IPS-11a (cell line): Measurements from ENCODE around the gene SLC25A34.

ENCODE experiments used
- H3K4me3 ChIP-seq: one replicate; pipeline ENCODE4 v1.5.1; 2013; ENCODE audit warnings: low read depth, low read length, control low read depth

Gene SLC25A34

GRCh38 chr1:15749399-15750291, 13.6 kb downstream of the SLC25A34 start:
- no peak overlapping the region for H3K4me3 ChIP-seq

GRCh38 chr1:15750924-15751323, 14.9 kb downstream of the SLC25A34 start:
- H3K4me3 ChIP-seq, result no peak overlapping the region

GRCh38 chr1:15751717-15752116, 15.7 kb downstream of the SLC25A34 start:
- no peak overlapping the region for H3K4me3 ChIP-seq

- H3K4me3 ChIP-seq, result no peak overlapping the region
Observed at GRCh38 chr1:15753776-15754175, 17.7 kb downstream of the SLC25A34 start.

DNA sequence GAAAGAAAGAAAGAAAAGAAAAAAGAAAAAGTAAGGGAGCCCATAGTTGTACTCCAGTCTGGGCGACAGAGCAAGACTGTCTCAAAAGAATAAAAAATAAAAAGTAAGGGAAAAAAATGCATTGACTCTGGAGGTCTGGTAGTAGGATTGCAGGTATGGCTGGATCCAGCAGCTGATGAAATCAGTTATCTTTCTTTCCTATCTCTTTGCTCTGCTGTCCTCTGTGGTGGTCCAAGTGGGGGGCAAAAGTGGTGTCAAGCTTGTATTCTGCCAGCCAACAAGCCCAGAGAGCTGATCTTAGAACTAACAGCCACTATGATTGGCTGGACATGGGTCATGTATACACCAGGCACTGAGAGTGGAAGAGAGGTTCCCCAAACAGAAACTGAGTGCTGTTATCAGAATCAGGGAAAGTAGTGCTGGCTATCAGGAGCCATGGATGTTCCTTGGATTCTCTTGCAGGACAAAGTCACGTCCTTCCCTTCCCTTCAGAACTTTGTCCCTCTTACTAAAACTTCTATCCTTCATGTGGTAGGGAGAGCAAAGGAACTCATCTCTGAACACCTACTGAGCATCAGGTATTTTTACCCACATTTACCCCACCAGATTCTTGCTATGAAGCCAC, 19.1 kb downstream of the SLC25A34 start:
- H3K4me3 ChIP-seq, result no peak overlapping the region

GRCh38 chr1:15755646-15756040, 19.6 kb downstream of the SLC25A34 start:
- no peak overlapping the region for H3K4me3 ChIP-seq

- H3K4me3 ChIP-seq, result no peak overlapping the region
Observed at GRCh38 chr1:15756143-15757015, 20.3 kb downstream of the SLC25A34 start.

DNA sequence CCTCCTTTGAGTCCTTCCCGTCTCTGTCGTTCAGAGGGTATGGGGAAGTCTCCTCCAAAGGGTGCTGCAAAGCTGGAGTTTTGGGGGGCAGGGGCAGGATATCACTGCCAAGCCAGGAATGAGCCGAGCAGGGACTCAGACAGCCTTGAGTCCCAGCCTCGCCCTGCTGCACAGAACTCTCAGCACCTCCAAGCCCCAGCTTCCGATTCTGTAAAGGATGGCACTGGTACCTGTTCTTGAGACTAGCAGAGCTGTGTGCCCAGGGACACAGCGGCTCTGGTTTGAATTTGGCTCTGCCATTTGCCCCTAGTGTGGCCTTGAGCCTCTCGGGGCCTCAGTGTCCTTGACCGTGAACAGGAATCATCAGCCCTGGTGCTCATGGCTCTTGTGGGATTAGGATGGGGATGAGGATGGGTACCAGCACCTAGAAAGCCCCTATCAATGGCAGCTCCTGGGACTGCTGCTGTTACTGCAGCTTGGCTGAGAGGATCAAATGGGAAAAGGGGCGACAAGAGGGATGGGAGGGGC, 21.0 kb downstream of the SLC25A34 start:
- no peak overlapping the region for H3K4me3 ChIP-seq

DNA sequence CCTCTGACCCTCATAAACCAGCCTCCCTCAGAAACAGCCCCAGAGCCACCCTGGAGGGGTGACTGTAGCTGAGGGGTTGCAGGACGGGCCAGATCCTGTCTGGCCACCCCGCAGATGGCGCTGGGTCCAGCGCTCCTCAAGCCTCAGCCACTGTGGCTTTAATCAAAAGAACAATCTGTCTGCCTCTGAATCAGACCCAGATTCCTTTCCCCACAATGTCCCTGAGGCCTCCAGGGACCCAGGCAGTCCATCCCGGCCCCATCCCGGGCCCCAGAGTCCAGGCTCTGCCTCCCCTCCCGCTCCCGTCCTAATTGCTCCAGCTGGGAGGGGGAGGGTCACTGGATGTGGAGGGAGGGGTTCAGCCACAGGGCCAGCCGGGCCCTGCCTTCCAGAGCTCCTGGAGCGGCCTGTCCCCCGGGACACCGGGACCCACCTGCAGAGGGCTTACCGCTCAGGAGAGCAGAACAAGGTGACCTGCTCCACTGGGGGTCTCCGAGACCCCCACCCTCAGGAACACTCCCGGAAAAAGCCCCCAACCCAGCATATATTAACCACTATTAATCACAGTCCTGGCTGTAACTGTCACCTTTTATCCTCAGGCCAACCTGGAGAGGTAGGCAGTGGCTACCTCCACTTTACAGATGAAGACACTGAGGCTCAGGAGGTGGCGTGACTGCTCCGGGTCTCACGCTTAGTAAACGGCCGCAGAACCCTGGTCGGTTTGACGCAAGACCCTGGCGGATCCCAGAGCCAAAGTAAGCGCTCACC, 21.7 kb downstream of the SLC25A34 start:
- peak overlapping the region; percentile 38 for H3K4me3 ChIP-seq

DNA sequence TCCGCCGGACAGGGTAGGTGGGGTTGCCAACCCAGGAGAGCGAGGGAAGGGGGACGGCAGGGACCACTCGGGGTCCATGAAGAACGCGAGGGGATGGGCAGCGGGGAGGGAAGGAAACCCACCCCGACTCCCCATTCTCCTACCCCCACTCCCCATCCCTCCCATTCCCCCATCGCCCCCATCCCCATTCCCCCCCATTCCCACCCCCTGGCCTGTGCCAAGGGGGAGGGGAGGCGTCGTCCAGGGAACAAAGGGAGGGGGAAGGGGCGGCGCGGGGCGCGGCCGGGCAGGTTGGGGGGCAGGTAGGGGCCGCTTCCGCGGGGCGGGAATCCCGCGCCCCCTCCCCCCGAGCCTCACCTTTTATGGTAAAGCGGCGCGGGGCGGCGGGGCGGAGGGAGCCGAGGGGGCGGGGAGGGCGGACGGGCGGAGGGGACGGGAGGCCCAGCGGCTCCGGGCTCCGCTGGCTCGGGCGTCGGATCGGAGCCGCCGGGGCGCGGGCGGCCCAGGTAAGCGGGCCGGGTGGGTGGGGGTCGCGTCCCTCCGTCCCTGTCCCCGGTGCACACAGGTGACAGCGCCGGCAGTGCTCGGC, 22.4 kb downstream of the SLC25A34 start, which contains the start of gene FBLIM1:
FBLIM1 (plus strand) TSS at position 453 of the 589 bp plus-strand sequence. CDS start 6,189 bp downstream, outside the sequence.
- H3K4me3 ChIP-seq, result peak within 1 kb of the TSS; percentile 75

DNA sequence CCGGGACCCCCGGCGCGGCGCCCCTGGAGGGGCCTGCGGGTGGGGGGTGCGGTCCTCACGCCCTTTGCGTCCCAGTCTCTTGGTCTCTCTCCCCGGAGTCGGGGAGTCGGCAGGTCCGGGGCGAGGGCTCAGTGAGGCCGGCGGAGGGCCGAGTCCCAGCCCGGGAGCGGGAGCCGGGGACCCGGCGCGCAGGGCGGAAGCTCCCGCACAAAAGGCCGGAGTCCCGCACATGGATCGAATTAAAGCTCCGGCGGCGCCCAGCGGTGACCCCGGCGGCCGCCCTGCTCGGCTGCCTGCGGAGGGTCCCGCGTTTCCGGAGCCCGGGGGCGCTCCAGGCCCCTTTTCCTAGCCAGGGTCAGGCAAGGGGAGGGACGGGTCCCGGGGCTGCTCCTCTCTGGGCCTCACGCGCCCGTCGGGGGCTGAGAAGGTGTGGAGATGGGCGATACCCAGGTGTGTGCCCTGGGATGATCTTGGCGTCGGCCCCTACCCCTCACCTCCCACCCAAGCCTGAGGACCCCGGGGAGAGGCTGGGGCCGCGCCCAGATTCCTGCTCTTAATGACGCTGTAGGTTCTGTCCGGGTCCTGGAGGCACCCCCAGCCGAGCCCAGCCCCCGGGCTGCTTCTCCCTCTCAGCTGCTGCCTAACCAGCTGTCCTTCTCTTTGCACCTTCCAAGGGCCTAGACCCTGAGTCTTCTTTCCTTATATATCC, 23.0 kb downstream of the SLC25A34 start:
- peak overlapping the region; percentile 75 for H3K4me3 ChIP-seq

DNA sequence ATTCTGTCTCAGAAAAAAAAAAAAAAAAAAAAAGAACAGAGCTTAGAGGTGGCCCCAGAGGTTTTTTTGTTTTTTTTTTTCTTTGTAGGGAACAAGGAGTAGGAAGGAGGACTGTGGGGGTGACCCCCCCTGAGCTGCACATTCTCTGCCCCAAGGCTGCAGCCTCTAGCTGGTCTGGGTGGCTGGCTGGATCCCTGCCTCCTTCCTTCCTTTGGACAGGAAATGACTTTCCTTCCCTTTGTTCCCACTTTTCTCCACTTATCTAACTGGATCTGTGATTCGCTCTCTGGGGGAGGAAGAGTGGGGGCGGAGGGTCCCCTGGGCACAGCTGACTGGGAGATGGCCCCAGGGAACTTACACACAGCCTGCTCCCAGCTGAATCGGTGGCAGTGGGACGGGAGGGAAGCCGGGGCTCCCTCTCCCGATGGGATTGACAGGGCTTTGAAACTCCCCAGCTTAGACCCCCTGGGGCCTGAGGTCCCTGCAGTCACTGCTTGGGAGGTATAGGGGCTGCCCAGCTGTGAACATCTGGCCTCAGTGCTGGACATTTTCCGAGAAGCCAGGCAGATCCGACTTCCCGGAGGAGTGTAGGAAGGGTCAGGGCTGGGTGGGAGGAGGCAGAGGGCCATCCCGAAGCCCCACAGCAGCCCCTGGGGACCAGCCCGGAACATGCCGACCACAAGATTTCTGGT, 24.6 kb downstream of the SLC25A34 start:
- no peak overlapping the region for H3K4me3 ChIP-seq

- no peak overlapping the region for H3K4me3 ChIP-seq
Observed at GRCh38 chr1:15761366-15762128, 25.5 kb downstream of the SLC25A34 start.

DNA sequence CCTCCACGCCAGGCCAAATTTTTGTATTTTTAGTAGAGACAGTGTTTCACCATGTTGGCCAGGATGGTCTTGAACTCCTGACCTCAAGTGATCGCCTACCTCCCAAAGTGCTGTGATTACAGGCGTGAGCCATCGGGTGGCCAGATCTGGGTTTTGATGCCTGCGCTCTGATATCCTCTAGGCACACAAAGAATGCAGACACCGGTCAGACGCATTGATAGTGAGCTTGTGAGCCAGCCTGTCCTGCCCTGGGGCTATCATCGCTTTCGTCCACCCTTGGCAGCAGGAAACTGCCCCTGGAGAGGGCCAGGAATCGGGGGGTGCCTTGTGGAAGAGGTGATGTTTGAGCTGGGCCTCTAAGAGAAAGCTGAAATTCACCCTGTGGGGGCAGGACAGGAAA, 26.5 kb downstream of the SLC25A34 start:
- H3K4me3 ChIP-seq, result no peak overlapping the region

GRCh38 chr1:15764269-15764764, 28.3 kb downstream of the SLC25A34 start:
- no peak overlapping the region for H3K4me3 ChIP-seq

DNA sequence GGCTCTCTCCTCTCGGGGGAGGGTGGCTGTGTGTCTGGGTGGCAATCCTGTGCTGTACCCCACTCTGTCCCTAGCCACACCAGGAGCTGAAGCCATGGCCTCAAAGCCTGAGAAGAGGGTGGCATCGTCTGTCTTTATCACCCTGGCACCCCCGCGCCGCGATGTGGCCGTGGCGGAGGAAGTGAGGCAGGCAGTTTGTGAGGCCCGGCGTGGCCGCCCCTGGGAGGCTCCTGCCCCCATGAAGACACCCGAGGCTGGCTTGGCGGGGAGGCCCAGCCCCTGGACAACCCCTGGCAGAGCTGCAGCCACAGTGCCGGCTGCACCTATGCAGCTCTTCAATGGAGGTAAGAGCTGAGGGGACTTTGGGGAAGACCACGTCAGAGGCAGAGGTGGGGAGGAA, 28.8 kb downstream of the SLC25A34 start:
- no peak overlapping the region for H3K4me3 ChIP-seq

GRCh38 chr1:15765495-15766194, 29.6 kb downstream of the SLC25A34 start:
- H3K4me3 ChIP-seq, result no peak overlapping the region
